Endothelial cell of umbilical vein (primary cell): ENCODE measurements around the gene MEF2A. TPM values are rescaled to one million over a fixed set of nuclear protein-coding genes. Genes with fewer than 3 reads are reported as not detected.

ENCODE experiments used
- BruUV-seq: library from RNA; stranded (reverse); fragments of 400-500 nt; replicated peaks from 2 replicates; lab custom pipeline; 2021; lab: Mats Ljungman, UMichigan
- CTCF ChIA-PET: fragments of 300-600, 350-600 bp; sonication (Branson Sonifier 250); formaldehyde crosslinking; loops from one replicate; lab custom pipeline; 2021; ENCODE audit warnings: antibody characterized with exemption, inconsistent platforms; lab: Charles Lee
- POLR2A ChIA-PET: fragments of 300-600, 350-600 bp; sonication (Branson Sonifier 250); formaldehyde crosslinking; loops from one replicate; lab custom pipeline; 2021; ENCODE audit warnings: antibody characterized with exemption, inconsistent platforms; lab: Charles Lee
- DNase-seq: peaks from one replicate; pipeline ENCODE4 v3.0.0-alpha.2; 2011; ENCODE audit warnings: low read depth, low spot score
- FAIRE-seq: peaks from 2 replicates; lab custom pipeline; 2011; peaks lifted over from hg19 to GRCh38; lab: Jason Lieb, UNC
- H2AFZ ChIP-seq: 2 replicates; pipeline ENCODE4 v1.6.0; 2012; ENCODE audit warnings: low read depth, low read length, control low read depth, inconsistent platforms
- H3K27ac ChIP-seq: 2 replicates; pipeline ENCODE4 v1.5.1; 2011; ENCODE audit warnings: low read depth, mild to moderate bottlenecking, control low read depth, low read length, moderate library complexity; ENCODE audit not compliant: insufficient read depth
- H3K27me3 ChIP-seq, 2 experiments: 2 replicates each; pipeline versions ENCODE4 v1.6.0 to v1.6.1; 2011; ENCODE audit warnings: low read length in 2 of 2, mixed read lengths in 1 of 2; ENCODE audit not compliant: control insufficient read depth in 2 of 2, insufficient read depth in 2 of 2
- H3K36me3 ChIP-seq, 2 experiments: 2 replicates in 1 of 2; 3 replicates in 1 of 2; pipeline ENCODE4 v1.5.1; 2011; ENCODE audit warnings: low read length in 2 of 2, mild to moderate bottlenecking in 1 of 2, moderate library complexity in 1 of 2; ENCODE audit not compliant: control insufficient read depth in 2 of 2, insufficient read depth in 2 of 2; ENCODE audit errors: extremely low read depth in 1 of 2
- H3K4me1 ChIP-seq: 3 replicates; pipeline ENCODE4 v1.5.1; 2011; ENCODE audit warnings: mild to moderate bottlenecking, low read length; ENCODE audit not compliant: control insufficient read depth, insufficient read depth; ENCODE audit errors: extremely low read depth
- H3K4me2 ChIP-seq: 2 replicates; pipeline ENCODE4 v1.6.1; 2011; ENCODE audit warnings: low read length, control low read depth, mixed read lengths; ENCODE audit not compliant: insufficient read depth
- H3K4me3 ChIP-seq, 3 experiments: fragments of 200-600 bp in 1 of 3; sonication (generic), shearing (Covaris generic) in 1 of 3; replicated peaks in 1 of 3; 2 replicates each; pipeline ENCODE4 v1.5.1; 2011 to 2016; ENCODE audit warnings: control low read depth in 3 of 3, low read length in 3 of 3, mild to moderate bottlenecking in 2 of 3, inconsistent platforms in 1 of 3, low read depth in 1 of 3, moderate library complexity in 1 of 3; ENCODE audit not compliant: insufficient read depth in 1 of 3
- H3K79me2 ChIP-seq: 2 replicates; pipeline ENCODE4 v1.6.0; 2012; ENCODE audit warnings: low read length, inconsistent platforms; ENCODE audit not compliant: control insufficient read depth, insufficient read depth
- H3K9ac ChIP-seq: replicated peaks from 2 replicates; pipeline ENCODE3; 2011; ENCODE audit warnings: low read length, control low read depth; ENCODE audit not compliant: insufficient read depth; ENCODE audit errors: extremely low read depth
- H3K9me1 ChIP-seq: replicated peaks from 3 replicates; pipeline ENCODE4 v1.6.0; 2011; ENCODE audit warnings: mild to moderate bottlenecking, low read length; ENCODE audit not compliant: control insufficient read depth, insufficient read depth; ENCODE audit errors: extremely low read depth
- H3K9me3 ChIP-seq: replicated peaks from 2 replicates; pipeline ENCODE4 v1.5.1; 2012; ENCODE audit warnings: low read length, inconsistent platforms; ENCODE audit not compliant: control insufficient read depth, insufficient read depth
- H4K20me1 ChIP-seq: replicated peaks from 2 replicates; pipeline ENCODE3; 2011; ENCODE audit warnings: mild to moderate bottlenecking, low read length; ENCODE audit not compliant: control insufficient read depth, insufficient read depth; ENCODE audit errors: extremely low read depth
- EZH2 ChIP-seq: IDR thresholded peaks from 2 replicates; pipeline ENCODE4 v1.6.1; 2012; ENCODE audit warnings: borderline replicate concordance, low read depth, mild to moderate bottlenecking, moderate library complexity, low read length, inconsistent platforms; ENCODE audit not compliant: severe bottlenecking
- FOS ChIP-seq: IDR thresholded peaks from 2 replicates; pipeline ENCODE4 v1.6.1; 2011; ENCODE audit warnings: mild to moderate bottlenecking, low read length, moderate library complexity, borderline replicate concordance; ENCODE audit not compliant: insufficient read depth
- GATA2 ChIP-seq: IDR thresholded peaks from 2 replicates; pipeline ENCODE4 v1.7.0; 2011; ENCODE audit warnings: low read depth, mild to moderate bottlenecking, moderate library complexity, mixed read lengths, low read length; ENCODE audit not compliant: insufficient read length, insufficient read depth
- JUN ChIP-seq: IDR thresholded peaks from 2 replicates; pipeline ENCODE4 v1.6.1; 2011; ENCODE audit warnings: borderline replicate concordance, low read depth; ENCODE audit not compliant: insufficient read length, insufficient read depth
- MYC ChIP-seq: IDR thresholded peaks from one replicate; pipeline ENCODE4 v1.6.1; 2011; ENCODE audit warnings: mild to moderate bottlenecking, low read depth, low read length
- POLR2A ChIP-seq: IDR thresholded peaks from 2 replicates; pipeline ENCODE4 v1.6.1; 2012; ENCODE audit warnings: low read depth, mild to moderate bottlenecking, control low read depth, low read length
- POLR2AphosphoS5 ChIP-seq: IDR thresholded peaks from 2 replicates; pipeline ENCODE4 v1.6.1; 2012; ENCODE audit warnings: low read depth, mild to moderate bottlenecking, control low read depth, low read length, moderate library complexity; ENCODE audit not compliant: insufficient read depth
- dilution Hi-C: fragments of 300-500 bp; cut with MboI; formaldehyde crosslinking; loops from one replicate; pipeline ENCODE4 v1.15.0; 2019; ENCODE audit warnings: low sequenced_read_pairs; ENCODE audit not compliant: extremely low pct_ligation_motif_present
- intact Hi-C: fragments of 100-400 bp; cut with micrococcal nuclease; formaldehyde crosslinking; loops from one replicate; pipeline ENCODE4 v1.10.0; 2022
- polyA plus RNA-seq, 4 experiments: library from polyadenylated mRNA; depleted of rRNA in 3 of 4; stranded (reverse) in 3 of 4; unstranded in 1 of 4; fragments of >200 nt; gene quantifications; 2 replicates each; pipeline versions ENCODE4 v1.2.1 to v1.2.3, GENCODE V29; 2011 to 2012; ENCODE audit warnings: missing spikeins in 1 of 4
- total RNA-seq: library from RNA; stranded (reverse); gene quantifications from 2 replicates; pipeline ENCODE4 v1.2.3, GENCODE V29; 2021
- TF ChIP-seq, protein P1 (sequence below), 2 donors: IDR thresholded peaks; 1 replicate in 1 of 2; 2 replicates in 1 of 2; pipeline ENCODE4 v1.5.1; 2011; ENCODE audit warnings: low read length in 2 of 2, mild to moderate bottlenecking in 2 of 2, moderate library complexity in 2 of 2, control low read depth in 1 of 2, inconsistent platforms in 1 of 2, low read depth in 1 of 2; ENCODE audit not compliant: insufficient read depth in 1 of 2; ENCODE audit errors: extremely low read depth in 1 of 2
- TF ChIP-seq, protein P2 (sequence below): IDR thresholded peaks from 2 replicates; pipeline ENCODE4 v1.6.1; 2011; ENCODE audit not compliant: insufficient read depth, insufficient read length

MEF2A gene
- total and polyA plus RNA-seq, 2 donors (not counting 3 experiments of a cell fraction or from before 2014, with no cell fraction given) = 38.0 to 45.3 TPM

DNA sequence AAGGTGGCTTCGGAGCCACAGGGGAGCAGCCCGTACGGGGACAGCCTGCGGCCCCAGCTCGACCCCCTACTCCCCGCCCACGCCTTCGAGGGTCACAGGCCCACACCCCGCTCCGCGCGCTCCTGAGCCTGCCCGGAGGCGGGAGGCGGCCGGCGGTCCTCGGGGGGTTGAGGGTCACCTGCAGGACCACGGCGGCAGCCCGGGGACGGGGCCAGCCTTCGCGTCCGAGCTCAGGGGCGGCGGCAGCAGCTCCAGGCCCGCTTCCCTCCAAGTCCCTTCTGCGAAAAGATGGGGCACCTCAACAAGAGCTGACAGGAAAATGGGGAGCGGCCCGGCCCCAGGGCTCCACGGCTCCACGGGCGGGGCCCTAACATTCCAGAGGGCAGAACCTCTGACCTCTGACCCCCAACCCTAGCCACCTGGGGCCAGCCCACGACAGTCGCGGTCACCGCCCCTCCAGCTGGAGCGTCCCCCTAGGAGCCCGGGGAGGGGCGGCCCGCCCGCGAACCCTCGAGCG, 167.0 kb downstream of the MEF2A start:
- BruUV-seq = no TSS peak
- H3K79me2 ChIP-seq = no peaks in the 10 kb centered on the region
- dilution Hi-C loops = no loop called here
- DNase-seq (no peak), FAIRE-seq (no peak)
- intact Hi-C loops = loop anchor here (1.0 to 2.0 kb wide), 4 partner anchors 22 to 628 kb away; partner anchors contain the start of gene SYNM
- H3K4me2 ChIP-seq = peak overlapping the region; percentile 86
- peaks cover 5% of the 10 kb centered on the region for H3K4me1 ChIP-seq
- ChIA-PET POLR2A (interaction anchor here (0.6 to 1.6 kb wide), 7 partner anchors 10 to 481 kb away, joined by 3 to 9 read pairs (median 3); partner anchors contain the start of gene LRRC28), CTCF (interaction anchor here (0.6 to 6.8 kb wide), 17 partner anchors 10 to 627 kb away, joined by 3 to 71 read pairs (median 3); no protein-coding TSS in a partner anchor)
- H3K36me3 ChIP-seq = no peaks in the 10 kb centered on the region
- no peaks in the 10 kb centered on the region for H3K27me3 ChIP-seq
- no peaks in the 10 kb centered on the region for H3K9me1 ChIP-seq
- H3K9ac ChIP-seq = peak overlapping the region; percentile 80
- H3K4me3 ChIP-seq = peak overlapping the region; percentile 63 to 79 (median 71)
- no peak for TF ChIP-seq EZH2
- TF ChIP-seq, protein P1, sequence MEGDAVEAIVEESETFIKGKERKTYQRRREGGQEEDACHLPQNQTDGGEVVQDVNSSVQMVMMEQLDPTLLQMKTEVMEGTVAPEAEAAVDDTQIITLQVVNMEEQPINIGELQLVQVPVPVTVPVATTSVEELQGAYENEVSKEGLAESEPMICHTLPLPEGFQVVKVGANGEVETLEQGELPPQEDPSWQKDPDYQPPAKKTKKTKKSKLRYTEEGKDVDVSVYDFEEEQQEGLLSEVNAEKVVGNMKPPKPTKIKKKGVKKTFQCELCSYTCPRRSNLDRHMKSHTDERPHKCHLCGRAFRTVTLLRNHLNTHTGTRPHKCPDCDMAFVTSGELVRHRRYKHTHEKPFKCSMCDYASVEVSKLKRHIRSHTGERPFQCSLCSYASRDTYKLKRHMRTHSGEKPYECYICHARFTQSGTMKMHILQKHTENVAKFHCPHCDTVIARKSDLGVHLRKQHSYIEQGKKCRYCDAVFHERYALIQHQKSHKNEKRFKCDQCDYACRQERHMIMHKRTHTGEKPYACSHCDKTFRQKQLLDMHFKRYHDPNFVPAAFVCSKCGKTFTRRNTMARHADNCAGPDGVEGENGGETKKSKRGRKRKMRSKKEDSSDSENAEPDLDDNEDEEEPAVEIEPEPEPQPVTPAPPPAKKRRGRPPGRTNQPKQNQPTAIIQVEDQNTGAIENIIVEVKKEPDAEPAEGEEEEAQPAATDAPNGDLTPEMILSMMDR (IDR thresholded peaks at IDR 0.05; ENCODE audit: extremely low read depth in 1 of 2, insufficient read depth in 1 of 2, low read depth in 1 of 2, low read length in 2 of 2) = no peak
- no peak for TF ChIP-seq MYC
- no peak for TF ChIP-seq POLR2A
- TF ChIP-seq GATA2 = no peak
- TF ChIP-seq JUN = no peak
- TF ChIP-seq, protein P2, sequence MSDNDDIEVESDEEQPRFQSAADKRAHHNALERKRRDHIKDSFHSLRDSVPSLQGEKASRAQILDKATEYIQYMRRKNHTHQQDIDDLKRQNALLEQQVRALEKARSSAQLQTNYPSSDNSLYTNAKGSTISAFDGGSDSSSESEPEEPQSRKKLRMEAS = no peak
- no peak for TF ChIP-seq FOS
- TF ChIP-seq POLR2AphosphoS5 = no peak
- peak overlapping the region; percentile 21 for H3K27ac ChIP-seq
- H2AFZ ChIP-seq = peak overlapping the region; percentile 81
- no peaks in the 10 kb centered on the region for H3K9me3 ChIP-seq
- H4K20me1 ChIP-seq = no peaks in the 10 kb centered on the region
